Cardiac septum (tissue), 1 donor: Measurements from ENCODE around the gene RGMA. TPM values are rescaled to one million over a fixed set of nuclear protein-coding genes. Genes with fewer than 3 reads are reported as not detected.

ENCODE experiments used
- DNase-seq: peaks from one replicate; pipeline ENCODE4 v3.0.0-alpha.2; 2020; ENCODE audit warnings: low spot score
- intact Hi-C: fragments of 100-400 bp; cut with DNase I; formaldehyde crosslinking; loops from one replicate; pipeline ENCODE4 v1.14.0; 2022
- long read RNA-seq: library from polyadenylated mRNA; unstranded; transcript quantifications from one replicate; pipeline ENCODE4 v2.0.0, GENCODE V29; 2021
- total RNA-seq: library from RNA; stranded (reverse); fragmentation: NEBNext Ultra II Directional; extraction: Animal tissue kit (Norgen Biotek cat#: 25700); gene quantifications from one replicate; pipeline ENCODE4 v1.2.1, GENCODE V29; 2021
- donor health status: DM: no; HTN: no; CAD: no.

The RGMA gene, protein sequence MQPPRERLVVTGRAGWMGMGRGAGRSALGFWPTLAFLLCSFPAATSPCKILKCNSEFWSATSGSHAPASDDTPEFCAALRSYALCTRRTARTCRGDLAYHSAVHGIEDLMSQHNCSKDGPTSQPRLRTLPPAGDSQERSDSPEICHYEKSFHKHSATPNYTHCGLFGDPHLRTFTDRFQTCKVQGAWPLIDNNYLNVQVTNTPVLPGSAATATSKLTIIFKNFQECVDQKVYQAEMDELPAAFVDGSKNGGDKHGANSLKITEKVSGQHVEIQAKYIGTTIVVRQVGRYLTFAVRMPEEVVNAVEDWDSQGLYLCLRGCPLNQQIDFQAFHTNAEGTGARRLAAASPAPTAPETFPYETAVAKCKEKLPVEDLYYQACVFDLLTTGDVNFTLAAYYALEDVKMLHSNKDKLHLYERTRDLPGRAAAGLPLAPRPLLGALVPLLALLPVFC
- total RNA-seq, result 16.5 TPM
- long read RNA-seq, full-length matches to known transcripts, result 8 of 18 reads
- long read RNA-seq, partial matches to known transcripts, result 6 of 18 reads
- long read RNA-seq, other reads (novel, unspliced or antisense), result 4 of 18 reads

- DNase-seq, result no peak
- intact Hi-C loops, result loop anchor here (2.0 kb wide), 2 partner anchors 58 to 246 kb away; no protein-coding TSS in a partner anchor
These were observed at the start of gene RGMA for GRCh38 chr15:93088981-93089726. TSS of gene RGMA (minus strand) at chr15:93089211. CDS start at chr15:93088932, 279 bp downstream.

GRCh38 chr15:93136606-93137005 lies 47.6 kb upstream of the RGMA start:
- intact Hi-C loops, result no loop called here
- DNase-seq, result no peak

DNA sequence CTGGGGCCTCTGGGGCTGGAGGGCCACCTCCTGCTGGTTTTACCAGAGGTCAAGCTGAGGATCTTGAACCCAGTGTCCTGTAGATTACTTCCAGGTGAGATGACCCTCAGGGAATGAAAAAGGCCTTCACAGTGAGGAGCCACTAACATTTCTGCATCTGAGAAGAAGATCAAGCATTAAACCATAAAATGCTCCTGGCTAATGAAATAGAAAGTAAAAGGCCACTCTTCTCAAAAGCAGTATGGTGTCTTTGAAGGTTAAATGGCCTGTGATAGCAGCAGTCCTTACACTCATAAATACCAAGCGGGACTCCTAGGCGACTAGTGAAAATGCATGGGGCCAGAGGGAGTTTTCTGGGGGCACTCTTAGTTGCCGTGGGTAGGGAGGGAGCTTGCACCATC lies 47.0 kb upstream of the RGMA start:
- intact Hi-C loops, result no loop called here

GRCh38 chr15:93135459-93135858 lies 46.4 kb upstream of the RGMA start:
- no peak for DNase-seq
- intact Hi-C loops, result no loop called here

More for the DNA sequence above, 47.0 kb upstream of the RGMA start:
- DNase-seq, result no peak

DNA sequence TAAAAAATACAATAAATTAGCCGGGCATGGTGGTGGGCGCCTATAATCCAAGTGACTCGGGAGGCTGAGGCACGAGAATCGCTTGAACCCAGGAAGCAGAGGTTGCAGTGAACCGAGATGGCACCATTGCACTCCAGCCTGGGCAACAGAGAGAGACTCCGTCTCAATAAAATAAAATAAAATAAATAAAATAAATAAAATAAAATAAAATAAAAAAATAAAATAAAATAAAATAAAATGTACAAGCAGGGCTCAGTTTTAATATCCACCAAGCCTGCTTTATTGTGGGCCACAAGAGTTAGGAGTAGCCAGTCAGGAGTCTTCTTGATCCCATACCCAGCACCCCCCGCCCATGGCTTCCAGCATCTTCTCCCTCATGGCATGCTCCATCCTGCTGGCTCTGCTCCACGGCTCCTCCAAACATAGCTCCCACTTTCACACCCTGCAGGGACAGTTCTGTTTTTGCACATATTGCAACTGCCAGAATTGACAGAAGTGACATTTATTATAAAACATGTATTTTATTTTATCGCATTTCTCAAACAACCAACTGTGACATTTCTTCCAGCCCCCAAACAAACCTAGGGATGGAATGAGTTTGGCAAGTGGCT lies 42.6 kb upstream of the RGMA start:
- intact Hi-C loops, result no loop called here
- DNase-seq, result no peak

DNA sequence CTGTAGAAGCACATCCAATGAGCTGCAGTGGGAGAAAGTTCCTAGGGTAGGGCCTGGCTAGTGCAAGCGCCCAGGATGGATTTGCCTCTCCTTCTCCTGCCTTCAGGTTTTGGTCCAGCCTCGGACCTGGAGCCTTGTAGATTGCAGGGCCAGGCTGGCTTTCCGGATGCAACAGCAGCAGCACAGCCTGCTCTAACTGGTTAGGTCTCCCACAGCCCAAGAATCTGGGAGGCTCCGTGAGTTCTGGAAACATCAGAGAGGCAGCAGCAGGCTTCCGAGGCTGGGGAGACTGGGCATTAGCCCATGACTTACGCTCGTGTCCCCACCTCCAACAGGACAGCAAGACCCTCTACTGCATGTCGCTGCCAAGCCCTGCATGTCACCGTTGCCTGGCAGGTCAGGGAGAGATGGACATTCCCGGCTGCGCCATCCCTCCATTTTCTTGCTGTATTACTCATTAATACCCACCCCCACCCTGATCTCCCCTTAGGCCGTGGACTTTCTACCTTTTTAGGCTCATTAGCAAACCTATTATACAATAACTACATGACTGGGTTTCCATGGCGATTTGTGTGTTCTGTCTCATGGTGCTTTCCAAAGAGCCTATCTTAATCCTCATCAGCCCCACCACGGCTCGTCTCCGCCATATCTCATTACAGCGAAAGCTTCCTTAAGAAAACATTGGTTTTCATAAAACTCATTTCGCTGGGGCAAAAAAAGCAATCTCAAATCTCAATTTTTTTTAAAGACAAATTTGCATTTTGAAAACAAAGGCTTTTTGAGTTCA lies 40.9 kb upstream of the RGMA start:
- intact Hi-C loops, result no loop called here
- DNase-seq, result no peak

- DNase-seq, result no peak
- intact Hi-C loops, result no loop called here
These were observed 38.3 kb upstream of the RGMA start for GRCh38 chr15:93127286-93127685.

DNA sequence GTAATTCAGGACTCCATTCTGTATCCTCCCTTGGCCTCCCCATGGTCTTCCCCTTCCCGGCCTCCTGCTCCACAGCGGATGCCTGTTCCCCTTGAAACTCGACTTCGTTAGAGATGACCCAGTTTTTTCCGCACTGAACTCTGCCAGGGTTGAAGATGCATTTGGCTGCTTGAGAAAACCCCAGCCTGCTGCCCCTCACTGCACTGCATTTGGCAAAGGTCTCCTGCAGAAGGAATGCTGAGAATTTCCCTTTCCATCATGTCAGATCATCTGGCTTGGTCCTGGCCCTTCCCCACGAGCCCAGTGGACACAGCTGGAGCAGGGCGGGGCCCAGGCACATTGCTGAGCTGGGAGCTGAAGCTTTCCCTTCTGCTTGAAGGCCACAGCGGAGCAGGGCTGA lies 37.6 kb upstream of the RGMA start:
- intact Hi-C loops, result no loop called here
- DNase-seq, result no peak

- intact Hi-C loops, result no loop called here
- DNase-seq, result no peak
These were observed 37.1 kb upstream of the RGMA start for GRCh38 chr15:93126148-93126547.

- DNase-seq, result no peak
- intact Hi-C loops, result no loop called here
These were observed 35.1 kb upstream of the RGMA start for GRCh38 chr15:93124126-93124525.

DNA sequence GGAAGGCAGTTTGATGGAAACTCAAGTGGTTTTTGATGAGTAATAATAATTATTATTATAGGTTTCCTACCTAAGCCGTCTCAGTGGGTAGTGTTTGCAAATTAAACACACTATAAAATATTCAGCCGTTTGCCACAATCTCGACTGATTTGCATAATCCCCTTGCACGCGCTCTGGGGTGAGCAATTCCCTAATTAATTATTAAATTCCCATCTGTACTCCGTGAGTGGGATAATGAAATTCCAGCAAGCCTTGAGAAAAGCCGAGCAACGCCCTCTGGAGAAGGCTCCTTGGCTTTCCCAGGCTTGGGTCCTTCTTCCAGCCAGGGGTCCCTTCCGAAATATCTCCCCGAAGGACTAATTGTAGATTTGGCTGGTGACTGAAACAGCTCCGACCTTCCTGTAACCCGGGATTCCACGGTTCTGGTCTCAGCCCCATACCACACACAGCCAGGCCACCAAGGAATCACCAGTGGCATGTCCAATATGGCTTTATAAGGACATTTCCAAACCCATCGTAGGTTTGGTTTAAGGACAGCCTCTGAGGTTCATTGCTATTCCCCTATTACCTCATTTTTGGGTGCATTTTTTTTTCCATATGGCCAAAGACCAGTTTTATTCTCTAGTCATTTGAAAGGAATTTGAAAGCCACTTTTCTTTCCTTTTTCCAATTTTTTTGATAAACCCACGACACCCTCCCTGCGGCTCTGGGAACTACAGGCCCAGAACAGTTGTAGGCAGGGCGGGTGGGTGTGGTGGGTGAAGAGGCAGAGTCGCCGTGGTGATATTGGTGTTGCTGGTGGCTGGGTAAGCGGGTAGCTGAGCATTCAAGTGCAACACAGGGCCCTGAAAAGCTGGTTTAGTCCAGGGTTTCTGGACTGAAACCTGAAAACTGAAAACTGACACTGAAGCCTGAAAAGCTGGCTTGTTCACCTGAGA lies 33.2 kb upstream of the RGMA start:
- intact Hi-C loops, result no loop called here
- peak; percentile 60 for DNase-seq

- intact Hi-C loops, result no loop called here
- no peak for DNase-seq
These were observed 32.1 kb upstream of the RGMA start for GRCh38 chr15:93121107-93121506.

DNA sequence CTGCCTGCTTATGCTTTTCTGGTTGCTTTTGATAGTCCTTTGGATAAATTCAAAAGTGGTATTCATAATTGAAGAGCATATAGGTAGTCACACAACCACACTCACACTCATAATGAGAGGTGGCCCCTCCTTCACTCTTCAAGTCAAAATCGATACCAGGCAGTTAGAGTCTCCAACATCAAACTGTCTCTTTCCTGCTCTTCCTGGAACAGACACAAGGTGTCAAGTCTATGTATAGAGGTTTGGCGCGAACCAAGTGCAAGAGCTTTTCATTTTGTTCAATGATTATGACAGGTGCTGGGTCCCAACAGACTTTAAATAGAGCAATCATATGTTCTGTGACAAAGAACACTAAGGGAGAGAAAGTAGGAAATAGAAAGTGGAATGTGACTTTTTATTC lies 29.9 kb upstream of the RGMA start:
- no peak for DNase-seq
- intact Hi-C loops, result loop anchor here (10.0 kb wide), 1 partner anchor 126 kb away; no protein-coding TSS in a partner anchor

GRCh38 chr15:93111451-93111850 lies 22.4 kb upstream of the RGMA start:
- DNase-seq, result no peak
- intact Hi-C loops, result loop anchor here (10.0 kb wide), 1 partner anchor 133 kb away; no protein-coding TSS in a partner anchor

- intact Hi-C loops, result loop anchor here (10.0 kb wide), 1 partner anchor 134 kb away; no protein-coding TSS in a partner anchor
- no peak for DNase-seq
These were observed 21.6 kb upstream of the RGMA start for GRCh38 chr15:93110502-93111040.

DNA sequence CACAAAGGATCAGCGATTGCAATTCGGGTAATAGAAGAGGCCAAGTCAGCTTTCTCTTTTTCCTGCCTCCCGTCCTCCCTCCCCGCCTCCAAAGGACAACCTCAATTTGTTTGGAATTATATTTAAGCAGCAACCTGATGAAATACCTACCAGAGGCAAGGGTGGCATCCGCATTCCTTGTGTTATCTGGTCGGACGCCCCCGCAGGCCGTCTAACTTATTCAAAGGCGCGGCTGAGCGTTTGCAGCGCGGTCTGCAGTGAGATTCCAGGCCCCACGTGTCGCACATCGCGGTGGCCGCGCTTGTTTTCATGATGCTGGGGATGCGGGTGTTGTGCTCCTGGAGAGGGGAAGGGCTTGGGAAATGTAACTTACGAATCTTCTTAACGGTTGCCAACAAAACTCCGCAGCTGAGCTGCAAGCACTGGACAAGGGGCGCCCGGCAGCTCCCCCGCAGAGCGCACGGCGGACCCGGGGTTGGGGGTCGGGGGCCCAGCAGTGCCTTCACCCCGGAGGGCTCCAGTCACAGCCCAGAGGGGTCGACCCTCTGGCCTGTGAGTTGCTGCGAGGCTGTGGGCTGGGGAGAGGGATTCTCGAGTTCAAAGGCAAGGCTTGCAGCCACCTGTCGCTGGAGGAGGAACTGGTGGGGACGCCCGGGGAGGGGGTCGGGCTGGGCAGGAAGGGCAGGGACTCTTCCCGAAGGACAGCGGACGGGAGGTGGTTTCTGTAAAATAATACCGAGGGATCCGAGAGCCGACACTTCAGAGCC lies 20.5 kb upstream of the RGMA start:
- DNase-seq, result no peak
- intact Hi-C loops, result loop anchor here (10.0 kb wide), 1 partner anchor 135 kb away; no protein-coding TSS in a partner anchor

DNA sequence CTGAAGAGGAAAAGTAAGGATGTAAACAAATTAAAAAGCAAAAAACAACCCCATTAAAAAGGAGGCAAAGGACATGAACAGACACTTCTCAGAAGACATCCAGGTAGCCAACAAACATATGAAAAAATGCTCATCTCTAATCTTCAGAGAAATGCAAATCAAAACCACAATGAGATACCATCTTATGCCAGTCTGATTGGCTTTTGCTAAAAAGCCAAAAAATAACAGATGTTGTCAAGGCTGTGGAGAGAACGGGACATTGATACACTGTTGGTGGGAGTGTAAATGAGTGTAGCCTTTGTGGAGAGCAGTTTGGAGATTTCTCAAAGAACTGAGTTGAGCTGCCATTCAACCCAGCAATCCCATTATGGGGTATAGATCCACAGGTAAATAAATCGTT lies 18.6 kb upstream of the RGMA start:
- intact Hi-C loops, result no loop called here
- DNase-seq, result no peak
